Measurements from ENCODE around the gene COL6A3. TPM values are rescaled to one million over a fixed set of nuclear protein-coding genes. Genes with fewer than 3 reads are reported as not detected.
A peak's percentile ranks its signal among the peaks of the same experiment; 100 is the strongest.

COL6A3 gene
- polyA plus RNA-seq, 3 donors, result not detected

- Histone ChIP-seq H2AFZ (ENCODE audit: insufficient read depth, low read depth, low read length, poor library complexity, severe bottlenecking) (no peak overlapping the region), H3K9ac (ENCODE audit: insufficient read depth, low read length, poor library complexity, severe bottlenecking) (no peak overlapping the region), H3K4me3 (replicated peaks in 1 of 3; ENCODE audit: low read depth in 2 of 3, low read length in 3 of 3) (no peak overlapping the region), H3K4me1 (ENCODE audit: control insufficient read depth in 1 of 2, insufficient read depth in 2 of 2, low read length in 2 of 2) (no peaks in the 10 kb centered on the region), H3K9me3 (replicated peaks in 1 of 2; ENCODE audit: control insufficient read depth in 1 of 2, insufficient read depth in 1 of 2, low read length in 2 of 2) (no peaks in the 10 kb centered on the region), H3K27me3 (ENCODE audit: control insufficient read depth in 2 of 2, insufficient read depth in 2 of 2, low read length in 2 of 2) (no peaks in the 10 kb centered on the region), H3K36me3 (replicated peaks in 1 of 2; ENCODE audit: control insufficient read depth in 1 of 2, insufficient read depth in 2 of 2, low read length in 2 of 2) (no peaks in the 10 kb centered on the region), H3K4me2 (replicated peaks; ENCODE audit: extremely low read depth, low read length, poor library complexity, severe bottlenecking) (no peak overlapping the region), H3K79me2 (ENCODE audit: insufficient read depth, low read length) (no peaks in the 10 kb centered on the region), H3K27ac (ENCODE audit: low read depth in 1 of 2, low read length in 2 of 2) (no peak overlapping the region), H4K20me1 (ENCODE audit: insufficient read depth, low read length) (no peaks in the 10 kb centered on the region)
- no peak for TF ChIP-seq CTCF (IDR thresholded peaks at IDR 0.05)
- Mint-ChIP-seq H3K27ac (peak overlapping the region in 1 of 7 donors; percentile 46), H3K4me1 (no peaks in the 10 kb centered on the region), H3K4me3 (no peak overlapping the region), H3K9me3 (no peaks in the 10 kb centered on the region), H3K27me3 (ENCODE audit: low read depth in 3 of 3) (peaks cover 3 to 12% (median 5%) of the 10 kb centered on the region in 3 donors), H3K36me3 (no peaks in the 10 kb centered on the region)
- WGBS (ENCODE audit: insufficient coverage), result 95% methylated on average over 7 of the region's 14 CpGs
- intact Hi-C loops (cut with micrococcal nuclease), result no loop called here
- DNase-seq, result no peak
Observed at GRCh38 chr2:237327175-237327950, 86.6 kb downstream of the COL6A3 start.

- H3K27me3 Mint-ChIP-seq (ENCODE audit: low read depth in 3 of 3), result peaks cover 3 to 13% (median 5%) of the 10 kb centered on the region in 3 donors
- no peak for DNase-seq
- no peak overlapping the region for H2AFZ ChIP-seq (ENCODE audit: insufficient read depth, low read depth, low read length, poor library complexity, severe bottlenecking)
- no peak overlapping the region for H3K4me2 ChIP-seq (replicated peaks; ENCODE audit: extremely low read depth, low read length, poor library complexity, severe bottlenecking)
- WGBS (ENCODE audit: insufficient coverage), result 92% methylated on average over 10 of the region's 12 CpGs
- H3K27me3 ChIP-seq (ENCODE audit: control insufficient read depth in 2 of 2, insufficient read depth in 2 of 2, low read length in 2 of 2), result no peaks in the 10 kb centered on the region
- no peaks in the 10 kb centered on the region for H4K20me1 ChIP-seq (ENCODE audit: insufficient read depth, low read length)
- H3K9ac ChIP-seq (ENCODE audit: insufficient read depth, low read length, poor library complexity, severe bottlenecking), result no peak overlapping the region
- no peak overlapping the region for H3K27ac ChIP-seq (ENCODE audit: low read depth in 1 of 2, low read length in 2 of 2)
- no peak overlapping the region for H3K4me3 ChIP-seq (replicated peaks in 1 of 3; ENCODE audit: low read depth in 2 of 3, low read length in 3 of 3)
- peak overlapping the region in 1 of 7 donors; percentile 33 for H3K27ac Mint-ChIP-seq
- H3K9me3 Mint-ChIP-seq, result no peaks in the 10 kb centered on the region
- no peaks in the 10 kb centered on the region for H3K36me3 ChIP-seq (replicated peaks in 1 of 2; ENCODE audit: control insufficient read depth in 1 of 2, insufficient read depth in 2 of 2, low read length in 2 of 2)
- no peaks in the 10 kb centered on the region for H3K4me1 ChIP-seq (ENCODE audit: control insufficient read depth in 1 of 2, insufficient read depth in 2 of 2, low read length in 2 of 2)
- intact Hi-C loops (cut with micrococcal nuclease), result no loop called here
- no peaks in the 10 kb centered on the region for H3K9me3 ChIP-seq (replicated peaks in 1 of 2; ENCODE audit: control insufficient read depth in 1 of 2, insufficient read depth in 1 of 2, low read length in 2 of 2)
- no peak overlapping the region for H3K4me3 Mint-ChIP-seq
- no peaks in the 10 kb centered on the region for H3K36me3 Mint-ChIP-seq
- no peaks in the 10 kb centered on the region for H3K79me2 ChIP-seq (ENCODE audit: insufficient read depth, low read length)
- no peaks in the 10 kb centered on the region for H3K4me1 Mint-ChIP-seq
- TF ChIP-seq CTCF (IDR thresholded peaks at IDR 0.05), result no peak
Observed at GRCh38 chr2:237326266-237327171, 87.4 kb downstream of the COL6A3 start.

Data from CD14-positive monocyte (primary cell).